HepG2 (cell line): ENCODE results near the gene UST. TPM values are rescaled to one million over a fixed set of nuclear protein-coding genes. Genes with fewer than 3 reads are reported as not detected.

Experiments
- SOX13 ChIP-seq, 3 experiments: fragments of 450-650 bp in 1 of 3; sonication (generic) in 1 of 3; formaldehyde crosslinking in 1 of 3; IDR thresholded peaks in 2 of 3; conservative IDR thresholded peaks in 1 of 3; 2 replicates each; pipeline versions ENCODE4 v1.5.0 to v1.6.1; 2016 to 2020; ENCODE audit warnings: antibody characterized with exemption in 1 of 3, mild to moderate bottlenecking in 1 of 3, missing compliant biosample characterization in 1 of 3, missing genetic modification reagents in 1 of 3, moderate library complexity in 1 of 3
- ZNF318 ChIP-seq: sonication (generic); formaldehyde crosslinking; IDR thresholded peaks from 2 replicates; pipeline ENCODE4 v1.4.0; 2020; ENCODE audit warnings: mild to moderate bottlenecking, missing genetic modification reagents
- polyA plus RNA-seq, 8 experiments: library from polyadenylated mRNA; depleted of rRNA in 3 of 8; stranded (reverse) in 7 of 8; unstranded in 1 of 8; fragments of >200 nt; fragmentation: Illumina TruSeq in 4 of 8; extraction: Trizol in 4 of 8; gene quantifications; 2 replicates each; pipeline versions ENCODE4 v1.2.1 to v1.2.3, GENCODE V29; 2011 to 2016; ENCODE audit warnings: low read depth in 4 of 8, missing spikeins in 1 of 8, mixed read lengths in 1 of 8; ENCODE audit not compliant: insufficient read depth in 1 of 8
- total RNA-seq, 5 experiments: library from RNA; depleted of rRNA; stranded (reverse); fragments of >200 nt; fragmentation: Illumina TruSeq; extraction: Trizol; gene quantifications; 2 replicates each; pipeline ENCODE4 v1.2.3, GENCODE V29; 2016; ENCODE audit warnings: low read depth in 1 of 5
- TF ChIP-seq, protein P1 (sequence below): sonication (generic); formaldehyde crosslinking; IDR thresholded peaks from 2 replicates; pipeline ENCODE4 v1.4.0; 2020; ENCODE audit warnings: mild to moderate bottlenecking, missing genetic modification reagents, borderline replicate concordance
- TF ChIP-seq, protein P2 (sequence below): sonication (generic); formaldehyde crosslinking; IDR thresholded peaks from 2 replicates; pipeline ENCODE4 v1.8.1; 2023; ENCODE audit warnings: mild to moderate bottlenecking, moderate library complexity, missing genetic modification reagents
- TF ChIP-seq, protein P3 (sequence below): sonication (generic); formaldehyde crosslinking; IDR thresholded peaks from 2 replicates; pipeline ENCODE4 v1.4.0; 2020; ENCODE audit warnings: missing genetic modification reagents

The UST gene
- total and polyA plus RNA-seq, 2 of the 13 experiments (the other 11 are each of a cell fraction or from before 2014, with no cell fraction given): 0.27 TPM; not detected in 1

DNA sequence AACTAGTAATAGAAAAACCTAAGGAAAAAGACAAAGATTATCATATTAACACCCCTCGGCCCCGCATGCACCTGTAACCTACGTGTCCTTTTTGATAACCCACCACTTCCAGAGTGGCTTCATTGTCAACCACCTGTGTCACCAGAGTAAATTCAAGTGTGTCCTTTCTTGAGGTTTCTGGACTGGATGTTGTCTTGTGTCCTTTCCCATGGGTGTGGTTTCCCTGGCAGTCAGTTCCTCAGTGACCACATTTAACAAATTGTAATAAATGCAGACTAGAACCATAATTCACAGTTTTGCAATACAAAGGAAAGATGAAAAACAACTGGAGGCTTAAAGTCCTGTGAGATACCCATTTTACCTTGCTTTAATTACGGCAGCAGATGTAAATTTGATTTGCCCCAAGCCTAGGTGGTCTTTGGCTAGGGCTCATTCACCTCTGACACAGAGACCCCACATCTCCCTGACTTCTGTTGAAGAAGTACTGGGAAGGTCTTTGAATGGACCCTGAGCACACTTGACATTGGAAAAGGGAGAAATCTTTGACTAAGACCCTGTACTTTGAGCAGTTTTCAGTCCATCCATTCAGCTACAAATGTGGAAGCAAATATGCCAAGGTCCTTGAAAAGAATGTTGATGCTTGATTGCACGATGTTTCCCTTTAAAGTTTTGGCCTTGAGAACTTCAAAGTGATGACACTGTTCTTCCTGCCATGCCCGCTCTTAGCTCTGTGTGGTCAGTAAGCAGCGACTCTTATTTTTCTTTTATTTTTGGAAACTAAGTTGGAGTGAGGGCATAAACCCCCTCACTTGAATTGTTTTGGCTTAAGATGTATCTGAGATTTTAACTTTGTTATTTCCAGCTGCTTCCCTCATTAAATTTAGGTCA, 232.4 kb downstream of the UST start (continued):
- TF ChIP-seq, protein P1, sequence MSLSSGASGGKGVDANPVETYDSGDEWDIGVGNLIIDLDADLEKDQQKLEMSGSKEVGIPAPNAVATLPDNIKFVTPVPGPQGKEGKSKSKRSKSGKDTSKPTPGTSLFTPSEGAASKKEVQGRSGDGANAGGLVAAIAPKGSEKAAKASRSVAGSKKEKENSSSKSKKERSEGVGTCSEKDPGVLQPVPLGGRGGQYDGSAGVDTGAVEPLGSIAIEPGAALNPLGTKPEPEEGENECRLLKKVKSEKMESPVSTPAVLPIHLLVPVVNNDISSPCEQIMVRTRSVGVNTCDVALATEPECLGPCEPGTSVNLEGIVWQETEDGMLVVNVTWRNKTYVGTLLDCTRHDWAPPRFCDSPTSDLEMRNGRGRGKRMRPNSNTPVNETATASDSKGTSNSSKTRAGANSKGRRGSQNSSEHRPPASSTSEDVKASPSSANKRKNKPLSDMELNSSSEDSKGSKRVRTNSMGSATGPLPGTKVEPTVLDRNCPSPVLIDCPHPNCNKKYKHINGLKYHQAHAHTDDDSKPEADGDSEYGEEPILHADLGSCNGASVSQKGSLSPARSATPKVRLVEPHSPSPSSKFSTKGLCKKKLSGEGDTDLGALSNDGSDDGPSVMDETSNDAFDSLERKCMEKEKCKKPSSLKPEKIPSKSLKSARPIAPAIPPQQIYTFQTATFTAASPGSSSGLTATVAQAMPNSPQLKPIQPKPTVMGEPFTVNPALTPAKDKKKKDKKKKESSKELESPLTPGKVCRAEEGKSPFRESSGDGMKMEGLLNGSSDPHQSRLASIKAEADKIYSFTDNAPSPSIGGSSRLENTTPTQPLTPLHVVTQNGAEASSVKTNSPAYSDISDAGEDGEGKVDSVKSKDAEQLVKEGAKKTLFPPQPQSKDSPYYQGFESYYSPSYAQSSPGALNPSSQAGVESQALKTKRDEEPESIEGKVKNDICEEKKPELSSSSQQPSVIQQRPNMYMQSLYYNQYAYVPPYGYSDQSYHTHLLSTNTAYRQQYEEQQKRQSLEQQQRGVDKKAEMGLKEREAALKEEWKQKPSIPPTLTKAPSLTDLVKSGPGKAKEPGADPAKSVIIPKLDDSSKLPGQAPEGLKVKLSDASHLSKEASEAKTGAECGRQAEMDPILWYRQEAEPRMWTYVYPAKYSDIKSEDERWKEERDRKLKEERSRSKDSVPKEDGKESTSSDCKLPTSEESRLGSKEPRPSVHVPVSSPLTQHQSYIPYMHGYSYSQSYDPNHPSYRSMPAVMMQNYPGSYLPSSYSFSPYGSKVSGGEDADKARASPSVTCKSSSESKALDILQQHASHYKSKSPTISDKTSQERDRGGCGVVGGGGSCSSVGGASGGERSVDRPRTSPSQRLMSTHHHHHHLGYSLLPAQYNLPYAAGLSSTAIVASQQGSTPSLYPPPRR: peak; percentile 71; the same call in 1 of the 2 replicates
- TF ChIP-seq, protein P2, sequence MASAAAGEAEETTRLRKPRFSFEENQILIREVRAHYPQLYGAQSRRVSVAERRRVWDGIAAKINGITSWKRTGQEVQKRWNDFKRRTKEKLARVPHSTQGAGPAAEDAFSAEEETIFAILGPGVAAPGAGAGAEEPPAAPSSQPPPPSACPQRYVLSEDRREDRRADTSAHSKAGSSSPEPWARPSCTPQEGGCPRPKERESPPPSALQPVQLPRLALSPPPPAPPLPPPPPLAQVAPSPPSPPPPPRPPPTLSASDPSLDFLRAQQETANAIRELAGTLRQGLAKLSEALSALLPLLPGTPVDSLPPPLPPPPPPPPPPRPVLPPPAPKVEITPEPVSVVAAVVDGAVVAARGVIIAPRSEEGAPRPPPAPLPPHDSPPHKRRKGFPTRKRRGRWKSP: no peak
- TF ChIP-seq ZNF318 (CRISPR knock-in tag): no peak
- TF ChIP-seq, protein P3, sequence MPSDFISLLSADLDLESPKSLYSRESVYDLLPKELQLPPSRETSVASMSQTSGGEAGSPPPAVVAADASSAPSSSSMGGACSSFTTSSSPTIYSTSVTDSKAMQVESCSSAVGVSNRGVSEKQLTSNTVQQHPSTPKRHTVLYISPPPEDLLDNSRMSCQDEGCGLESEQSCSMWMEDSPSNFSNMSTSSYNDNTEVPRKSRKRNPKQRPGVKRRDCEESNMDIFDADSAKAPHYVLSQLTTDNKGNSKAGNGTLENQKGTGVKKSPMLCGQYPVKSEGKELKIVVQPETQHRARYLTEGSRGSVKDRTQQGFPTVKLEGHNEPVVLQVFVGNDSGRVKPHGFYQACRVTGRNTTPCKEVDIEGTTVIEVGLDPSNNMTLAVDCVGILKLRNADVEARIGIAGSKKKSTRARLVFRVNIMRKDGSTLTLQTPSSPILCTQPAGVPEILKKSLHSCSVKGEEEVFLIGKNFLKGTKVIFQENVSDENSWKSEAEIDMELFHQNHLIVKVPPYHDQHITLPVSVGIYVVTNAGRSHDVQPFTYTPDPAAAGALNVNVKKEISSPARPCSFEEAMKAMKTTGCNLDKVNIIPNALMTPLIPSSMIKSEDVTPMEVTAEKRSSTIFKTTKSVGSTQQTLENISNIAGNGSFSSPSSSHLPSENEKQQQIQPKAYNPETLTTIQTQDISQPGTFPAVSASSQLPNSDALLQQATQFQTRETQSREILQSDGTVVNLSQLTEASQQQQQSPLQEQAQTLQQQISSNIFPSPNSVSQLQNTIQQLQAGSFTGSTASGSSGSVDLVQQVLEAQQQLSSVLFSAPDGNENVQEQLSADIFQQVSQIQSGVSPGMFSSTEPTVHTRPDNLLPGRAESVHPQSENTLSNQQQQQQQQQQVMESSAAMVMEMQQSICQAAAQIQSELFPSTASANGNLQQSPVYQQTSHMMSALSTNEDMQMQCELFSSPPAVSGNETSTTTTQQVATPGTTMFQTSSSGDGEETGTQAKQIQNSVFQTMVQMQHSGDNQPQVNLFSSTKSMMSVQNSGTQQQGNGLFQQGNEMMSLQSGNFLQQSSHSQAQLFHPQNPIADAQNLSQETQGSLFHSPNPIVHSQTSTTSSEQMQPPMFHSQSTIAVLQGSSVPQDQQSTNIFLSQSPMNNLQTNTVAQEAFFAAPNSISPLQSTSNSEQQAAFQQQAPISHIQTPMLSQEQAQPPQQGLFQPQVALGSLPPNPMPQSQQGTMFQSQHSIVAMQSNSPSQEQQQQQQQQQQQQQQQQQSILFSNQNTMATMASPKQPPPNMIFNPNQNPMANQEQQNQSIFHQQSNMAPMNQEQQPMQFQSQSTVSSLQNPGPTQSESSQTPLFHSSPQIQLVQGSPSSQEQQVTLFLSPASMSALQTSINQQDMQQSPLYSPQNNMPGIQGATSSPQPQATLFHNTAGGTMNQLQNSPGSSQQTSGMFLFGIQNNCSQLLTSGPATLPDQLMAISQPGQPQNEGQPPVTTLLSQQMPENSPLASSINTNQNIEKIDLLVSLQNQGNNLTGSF (CRISPR knock-in tag): no peak
- no peak for TF ChIP-seq SOX13 (IDR thresholded peaks at IDR 0.05)
- TF ChIP-seq SOX13 (CRISPR knock-in tag; conservative IDR thresholded peaks at IDR 0.05 in 1 of 2, IDR thresholded peaks at IDR 0.05 in 1 of 2): peak in 1 of 2 experiments; percentile 94; a peak in 2 of 4 replicates
